ENCODE data around the gene GTSE1.

Gene GTSE1

GRCh38 chr22:46315976-46316375 is 19.3 kb downstream of the GTSE1 start:
- Histone ChIP-seq H2BK5ac (ENCODE audit: low read length) (no peak overlapping the region), H3K9ac (ENCODE audit: low read length) (no peak overlapping the region), H3K36me3 (ENCODE audit: control insufficient read depth, insufficient read depth, low read length) (peaks cover 17% of the 10 kb centered on the region), H3K23ac (ENCODE audit: low read length) (no peak overlapping the region), H3K27me3 (ENCODE audit: insufficient read depth, low read length, poor library complexity) (no peaks in the 10 kb centered on the region), H4K8ac (ENCODE audit: low read depth, low read length) (no peak overlapping the region), H2AK5ac (ENCODE audit: low read length) (no peak overlapping the region), H3K4ac (ENCODE audit: low read depth, low read length) (no peak overlapping the region), H2BK120ac (ENCODE audit: low read depth, low read length) (no peak overlapping the region), H3K4me2 (ENCODE audit: low read length) (no peak overlapping the region), H3K79me1 (ENCODE audit: low read length) (peaks cover 11% of the 10 kb centered on the region), H3K56ac (ENCODE audit: low read length) (no peak overlapping the region), H3K4me1 (ENCODE audit: control insufficient read depth, low read depth, low read length) (no peaks in the 10 kb centered on the region), H3K18ac (ENCODE audit: low read length) (no peak overlapping the region), H3K27ac (ENCODE audit: low read depth, low read length) (no peak overlapping the region), H4K5ac (ENCODE audit: low read length) (no peak overlapping the region), H2BK15ac (replicated peaks; ENCODE audit: low read depth) (no peak overlapping the region), H3K4me3 (ENCODE audit: low read length) (no peak overlapping the region), H3K79me2 (ENCODE audit: control insufficient read depth, insufficient read depth, low read length) (peaks cover 2% of the 10 kb centered on the region)
- DNase-seq: no peak
- no CpG with 5 or more reads among the region's 12 CpGs for WGBS (ENCODE audit: extremely low coverage, insufficient coverage, low lambda C conversion rate)

- Histone ChIP-seq H3K4me3 (ENCODE audit: low read length) (no peak overlapping the region), H3K56ac (ENCODE audit: low read length) (no peak overlapping the region), H3K23ac (ENCODE audit: low read length) (no peak overlapping the region), H3K36me3 (ENCODE audit: control insufficient read depth, insufficient read depth, low read length) (peaks cover 18% of the 10 kb centered on the region), H3K4ac (ENCODE audit: low read depth, low read length) (no peak overlapping the region), H3K79me1 (ENCODE audit: low read length) (peaks cover 11% of the 10 kb centered on the region), H2BK120ac (ENCODE audit: low read depth, low read length) (no peak overlapping the region), H4K8ac (ENCODE audit: low read depth, low read length) (no peak overlapping the region), H2BK15ac (replicated peaks; ENCODE audit: low read depth) (no peak overlapping the region), H3K79me2 (ENCODE audit: control insufficient read depth, insufficient read depth, low read length) (peaks cover 2% of the 10 kb centered on the region), H2AK5ac (ENCODE audit: low read length) (no peak overlapping the region), H3K9ac (ENCODE audit: low read length) (no peak overlapping the region), H3K18ac (ENCODE audit: low read length) (no peak overlapping the region), H3K4me1 (ENCODE audit: control insufficient read depth, low read depth, low read length) (no peaks in the 10 kb centered on the region), H3K27ac (ENCODE audit: low read depth, low read length) (no peak overlapping the region), H3K27me3 (ENCODE audit: insufficient read depth, low read length, poor library complexity) (no peaks in the 10 kb centered on the region), H3K4me2 (ENCODE audit: low read length) (no peak overlapping the region), H2BK5ac (ENCODE audit: low read length) (no peak overlapping the region), H4K5ac (ENCODE audit: low read length) (no peak overlapping the region)
- no peak for DNase-seq
- no CpG with 5 or more reads among the region's 20 CpGs for WGBS (ENCODE audit: extremely low coverage, insufficient coverage, low lambda C conversion rate)
Measured at GRCh38 chr22:46317646-46318045, 21.0 kb downstream of the GTSE1 start.

- Histone ChIP-seq H3K4me3 (ENCODE audit: low read length) (no peak overlapping the region), H3K27me3 (ENCODE audit: insufficient read depth, low read length, poor library complexity) (no peaks in the 10 kb centered on the region), H3K79me2 (ENCODE audit: control insufficient read depth, insufficient read depth, low read length) (peaks cover 2% of the 10 kb centered on the region), H3K9ac (ENCODE audit: low read length) (no peak overlapping the region), H2BK120ac (ENCODE audit: low read depth, low read length) (no peak overlapping the region), H3K56ac (ENCODE audit: low read length) (no peak overlapping the region), H4K8ac (ENCODE audit: low read depth, low read length) (no peak overlapping the region), H3K4ac (ENCODE audit: low read depth, low read length) (no peak overlapping the region), H3K79me1 (ENCODE audit: low read length) (peaks cover 11% of the 10 kb centered on the region), H4K5ac (ENCODE audit: low read length) (no peak overlapping the region), H3K27ac (ENCODE audit: low read depth, low read length) (no peak overlapping the region), H3K23ac (ENCODE audit: low read length) (no peak overlapping the region), H2BK15ac (replicated peaks; ENCODE audit: low read depth) (no peak overlapping the region), H3K18ac (ENCODE audit: low read length) (no peak overlapping the region), H3K4me2 (ENCODE audit: low read length) (no peak overlapping the region), H3K4me1 (ENCODE audit: control insufficient read depth, low read depth, low read length) (no peaks in the 10 kb centered on the region), H2AK5ac (ENCODE audit: low read length) (no peak overlapping the region), H2BK5ac (ENCODE audit: low read length) (no peak overlapping the region), H3K36me3 (ENCODE audit: control insufficient read depth, insufficient read depth, low read length) (peaks cover 25% of the 10 kb centered on the region)
- DNase-seq: no peak
- WGBS (ENCODE audit: extremely low coverage, insufficient coverage, low lambda C conversion rate): no CpG with 5 or more reads among the region's 15 CpGs
Measured at GRCh38 chr22:46318576-46318975, 21.9 kb downstream of the GTSE1 start.

GRCh38 chr22:46319319-46319718 is 22.6 kb downstream of the GTSE1 start:
- no peak overlapping the region for H2BK15ac ChIP-seq (replicated peaks; ENCODE audit: low read depth)

GRCh38 chr22:46320166-46320710 is 23.6 kb downstream of the GTSE1 start:
- H2BK120ac ChIP-seq (ENCODE audit: low read depth, low read length): no peak overlapping the region
- H3K4me2 ChIP-seq (ENCODE audit: low read length): no peak overlapping the region
- no peak overlapping the region for H3K9ac ChIP-seq (ENCODE audit: low read length)
- H3K56ac ChIP-seq (ENCODE audit: low read length): no peak overlapping the region
- no peak overlapping the region for H2BK5ac ChIP-seq (ENCODE audit: low read length)
- peaks cover 25% of the 10 kb centered on the region for H3K36me3 ChIP-seq (ENCODE audit: control insufficient read depth, insufficient read depth, low read length)
- no peaks in the 10 kb centered on the region for H3K4me1 ChIP-seq (ENCODE audit: control insufficient read depth, low read depth, low read length)
- no CpG with 5 or more reads among the region's 14 CpGs for WGBS (ENCODE audit: extremely low coverage, insufficient coverage, low lambda C conversion rate)
- H4K8ac ChIP-seq (ENCODE audit: low read depth, low read length): no peak overlapping the region
- no peak overlapping the region for H3K27ac ChIP-seq (ENCODE audit: low read depth, low read length)
- peaks cover 2% of the 10 kb centered on the region for H3K79me2 ChIP-seq (ENCODE audit: control insufficient read depth, insufficient read depth, low read length)
- H4K5ac ChIP-seq (ENCODE audit: low read length): no peak overlapping the region
- no peaks in the 10 kb centered on the region for H3K27me3 ChIP-seq (ENCODE audit: insufficient read depth, low read length, poor library complexity)
- H3K4ac ChIP-seq (ENCODE audit: low read depth, low read length): no peak overlapping the region
- peaks cover 13% of the 10 kb centered on the region for H3K79me1 ChIP-seq (ENCODE audit: low read length)
- H3K18ac ChIP-seq (ENCODE audit: low read length): no peak overlapping the region
- H3K4me3 ChIP-seq (ENCODE audit: low read length): no peak overlapping the region
- DNase-seq: no peak
- H3K23ac ChIP-seq (ENCODE audit: low read length): no peak overlapping the region
- no peak overlapping the region for H2BK15ac ChIP-seq (replicated peaks; ENCODE audit: low read depth)
- H2AK5ac ChIP-seq (ENCODE audit: low read length): no peak overlapping the region

More at GRCh38 chr22:46319319-46319718, 22.6 kb downstream of the GTSE1 start:
- H3K4me2 ChIP-seq (ENCODE audit: low read length): no peak overlapping the region
- no peak overlapping the region for H2AK5ac ChIP-seq (ENCODE audit: low read length)
- H3K4me3 ChIP-seq (ENCODE audit: low read length): no peak overlapping the region
- H3K4ac ChIP-seq (ENCODE audit: low read depth, low read length): no peak overlapping the region
- H3K27me3 ChIP-seq (ENCODE audit: insufficient read depth, low read length, poor library complexity): no peaks in the 10 kb centered on the region
- H3K56ac ChIP-seq (ENCODE audit: low read length): no peak overlapping the region
- no peak overlapping the region for H3K9ac ChIP-seq (ENCODE audit: low read length)
- DNase-seq: no peak
- peaks cover 2% of the 10 kb centered on the region for H3K79me2 ChIP-seq (ENCODE audit: control insufficient read depth, insufficient read depth, low read length)
- H2BK120ac ChIP-seq (ENCODE audit: low read depth, low read length): no peak overlapping the region
- no peak overlapping the region for H3K18ac ChIP-seq (ENCODE audit: low read length)
- H3K36me3 ChIP-seq (ENCODE audit: control insufficient read depth, insufficient read depth, low read length): peaks cover 25% of the 10 kb centered on the region
- no peak overlapping the region for H4K8ac ChIP-seq (ENCODE audit: low read depth, low read length)
- WGBS (ENCODE audit: extremely low coverage, insufficient coverage, low lambda C conversion rate): no CpG with 5 or more reads among the region's 10 CpGs
- no peak overlapping the region for H4K5ac ChIP-seq (ENCODE audit: low read length)
- H3K4me1 ChIP-seq (ENCODE audit: control insufficient read depth, low read depth, low read length): no peaks in the 10 kb centered on the region
- H3K27ac ChIP-seq (ENCODE audit: low read depth, low read length): no peak overlapping the region
- H3K23ac ChIP-seq (ENCODE audit: low read length): no peak overlapping the region
- peaks cover 13% of the 10 kb centered on the region for H3K79me1 ChIP-seq (ENCODE audit: low read length)
- no peak overlapping the region for H2BK5ac ChIP-seq (ENCODE audit: low read length)

DNA sequence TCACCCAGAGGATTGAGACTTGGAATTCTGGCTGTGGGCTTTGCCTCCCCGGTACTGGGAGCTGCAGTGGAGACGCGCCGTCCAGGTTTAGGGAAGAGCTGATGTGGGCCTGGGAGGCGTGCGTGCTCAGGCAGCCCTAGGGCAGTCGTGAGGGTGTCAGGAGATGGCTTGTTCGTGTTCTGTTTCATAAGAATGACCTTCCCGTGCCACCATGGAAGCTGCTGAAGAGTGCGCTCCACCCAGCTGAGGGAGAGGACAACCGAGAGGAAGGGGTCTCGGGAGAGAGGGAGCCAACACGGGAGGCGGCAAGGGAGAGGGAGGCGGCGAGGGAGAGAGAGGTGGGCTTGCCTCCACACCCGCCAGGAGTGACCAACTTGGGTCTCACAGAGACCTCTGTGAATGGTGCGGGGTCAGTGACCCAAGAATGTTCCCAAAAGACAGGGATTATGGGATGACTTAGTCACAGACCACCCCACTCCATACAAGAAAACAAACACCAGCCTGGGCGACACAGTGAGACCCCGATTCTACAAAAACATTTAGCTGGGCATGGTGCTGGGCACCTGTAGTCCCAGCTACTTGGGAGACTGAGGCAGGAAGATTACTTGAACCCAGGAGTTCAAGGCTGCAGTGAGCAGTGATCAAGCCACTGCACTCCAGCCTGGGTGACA is 24.2 kb downstream of the GTSE1 start:
- Histone ChIP-seq H2BK5ac (ENCODE audit: low read length) (no peak overlapping the region), H4K5ac (ENCODE audit: low read length) (no peak overlapping the region), H3K4me2 (ENCODE audit: low read length) (no peak overlapping the region), H2AK5ac (ENCODE audit: low read length) (no peak overlapping the region), H3K56ac (ENCODE audit: low read length) (no peak overlapping the region), H2BK15ac (replicated peaks; ENCODE audit: low read depth) (no peak overlapping the region), H3K79me1 (ENCODE audit: low read length) (peaks cover 13% of the 10 kb centered on the region), H3K4me1 (ENCODE audit: control insufficient read depth, low read depth, low read length) (no peaks in the 10 kb centered on the region), H3K4me3 (ENCODE audit: low read length) (no peak overlapping the region), H3K9ac (ENCODE audit: low read length) (no peak overlapping the region), H2BK120ac (ENCODE audit: low read depth, low read length) (no peak overlapping the region), H3K4ac (ENCODE audit: low read depth, low read length) (no peak overlapping the region), H3K27me3 (ENCODE audit: insufficient read depth, low read length, poor library complexity) (no peaks in the 10 kb centered on the region), H4K8ac (ENCODE audit: low read depth, low read length) (no peak overlapping the region), H3K36me3 (ENCODE audit: control insufficient read depth, insufficient read depth, low read length) (peaks cover 25% of the 10 kb centered on the region), H3K27ac (ENCODE audit: low read depth, low read length) (no peak overlapping the region), H3K79me2 (ENCODE audit: control insufficient read depth, insufficient read depth, low read length) (peaks cover 2% of the 10 kb centered on the region), H3K18ac (ENCODE audit: low read length) (no peak overlapping the region), H3K23ac (ENCODE audit: low read length) (no peak overlapping the region)
- DNase-seq: no peak
- WGBS (ENCODE audit: extremely low coverage, insufficient coverage, low lambda C conversion rate): no CpG with 5 or more reads among the region's 20 CpGs

All from mesendoderm (in vitro differentiated cells).